Measurements from ENCODE around the gene JAGN1. TPM values are rescaled to one million over a fixed set of nuclear protein-coding genes. Genes with fewer than 3 reads are reported as not detected.
"Not testable (repeated sequence)": the region's sequence is repeated elsewhere in the genome, so short reads cannot be mapped to it uniquely, and the experiment has no call there.

JAGN1 gene
- 10 to 100 TPM; 39.8 to 44.8 TPM for total RNA-seq

DNA sequence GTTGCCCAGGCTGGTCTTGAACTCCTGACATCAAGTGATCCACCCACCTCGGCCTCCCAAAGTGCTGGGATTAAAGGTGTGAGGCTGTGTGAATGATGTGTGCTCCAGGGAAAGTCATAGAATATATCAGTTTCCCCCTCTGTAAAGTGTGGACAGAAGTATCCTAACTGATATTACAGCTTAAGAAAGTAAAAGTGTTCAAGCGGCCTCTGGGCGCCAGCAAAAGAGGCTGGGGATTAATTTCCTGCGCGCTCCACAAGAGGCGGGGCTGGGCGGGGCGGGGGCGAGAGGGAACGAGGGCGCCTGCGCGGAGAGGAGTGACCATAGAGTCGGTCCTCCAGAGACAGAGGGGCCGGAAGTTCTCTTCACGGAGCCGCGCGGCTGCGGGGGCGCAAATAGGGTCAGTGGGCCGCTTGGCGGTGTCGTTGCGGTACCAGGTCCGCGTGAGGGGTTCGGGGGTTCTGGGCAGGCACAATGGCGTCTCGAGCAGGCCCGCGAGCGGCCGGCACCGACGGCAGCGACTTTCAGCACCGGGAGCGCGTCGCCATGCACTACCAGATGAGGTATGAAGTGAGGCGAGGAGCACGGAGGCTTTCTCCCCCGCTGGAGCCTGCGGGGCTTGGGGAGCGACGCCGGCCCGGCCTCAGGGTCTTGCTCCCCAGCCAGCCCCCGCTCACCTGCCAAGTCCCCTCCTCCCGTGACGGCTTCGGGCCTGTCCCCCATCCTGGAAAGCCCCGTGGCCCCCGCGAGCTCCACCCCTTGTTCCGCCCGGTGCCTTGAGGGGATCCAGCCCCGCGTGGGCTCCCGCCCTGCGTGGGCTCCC is at the start of gene JAGN1:
JAGN1 (plus strand) TSS at position 362 of the 823 bp plus-strand sequence; CDS start at position 475, 113 bp downstream.
- H3K4me3 ChIP-seq = peak within 1 kb of the TSS; percentile 82 to 97
- H3K4me1 ChIP-seq = peaks cover 0 to 29% of the 10 kb centered on the region in 2 donors
- H3K27me3 ChIP-seq = no peaks in the 10 kb centered on the region
- H3K36me3 ChIP-seq = peaks cover 13% of the 10 kb centered on the region
- TF ChIP-seq, protein P1, sequence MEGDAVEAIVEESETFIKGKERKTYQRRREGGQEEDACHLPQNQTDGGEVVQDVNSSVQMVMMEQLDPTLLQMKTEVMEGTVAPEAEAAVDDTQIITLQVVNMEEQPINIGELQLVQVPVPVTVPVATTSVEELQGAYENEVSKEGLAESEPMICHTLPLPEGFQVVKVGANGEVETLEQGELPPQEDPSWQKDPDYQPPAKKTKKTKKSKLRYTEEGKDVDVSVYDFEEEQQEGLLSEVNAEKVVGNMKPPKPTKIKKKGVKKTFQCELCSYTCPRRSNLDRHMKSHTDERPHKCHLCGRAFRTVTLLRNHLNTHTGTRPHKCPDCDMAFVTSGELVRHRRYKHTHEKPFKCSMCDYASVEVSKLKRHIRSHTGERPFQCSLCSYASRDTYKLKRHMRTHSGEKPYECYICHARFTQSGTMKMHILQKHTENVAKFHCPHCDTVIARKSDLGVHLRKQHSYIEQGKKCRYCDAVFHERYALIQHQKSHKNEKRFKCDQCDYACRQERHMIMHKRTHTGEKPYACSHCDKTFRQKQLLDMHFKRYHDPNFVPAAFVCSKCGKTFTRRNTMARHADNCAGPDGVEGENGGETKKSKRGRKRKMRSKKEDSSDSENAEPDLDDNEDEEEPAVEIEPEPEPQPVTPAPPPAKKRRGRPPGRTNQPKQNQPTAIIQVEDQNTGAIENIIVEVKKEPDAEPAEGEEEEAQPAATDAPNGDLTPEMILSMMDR (IDR thresholded peaks at IDR 0.05) = peak in 1 of 2 donors; percentile 37
- peak; percentile 91 for DNase-seq (ENCODE audit: low spot score)
- H3K27ac ChIP-seq = peak within 1 kb of the TSS; percentile 94 to 98
- no peaks in the 10 kb centered on the region for H3K9me3 ChIP-seq

- Histone ChIP-seq H3K4me3 (no peak overlapping the region), H3K27me3 (no peaks in the 10 kb centered on the region), H3K36me3 (peaks cover 30% of the 10 kb centered on the region), H3K4me1 (peaks cover 0 to 11% of the 10 kb centered on the region in 2 donors), H3K27ac (no peak overlapping the region), H3K9me3 (no peaks in the 10 kb centered on the region)
- DNase-seq (ENCODE audit: low spot score) = no peak
- TF ChIP-seq, protein P1 (IDR thresholded peaks at IDR 0.05) = no peak
These were observed 49.4 kb upstream of the JAGN1 start for GRCh38 chr3:9841015-9841414.

GRCh38 chr3:9843715-9844438 is 46.5 kb upstream of the JAGN1 start, which contains the start of gene RPUSD3:
Gene RPUSD3 (minus strand): TSS chr3:9844008. CDS start chr3:9843990, 18 bp downstream.
- Histone ChIP-seq H3K4me3 (peak within 1 kb of the TSS; percentile 59 to 68), H3K27ac (peak within 1 kb of the TSS; percentile 79 to 81), H3K36me3 (peaks cover 26% of the 10 kb centered on the region), H3K27me3 (no peaks in the 10 kb centered on the region), H3K4me1 (peaks cover 0 to 11% of the 10 kb centered on the region in 2 donors), H3K9me3 (no peaks in the 10 kb centered on the region)
- peak; percentile 99 for DNase-seq (ENCODE audit: low spot score)
- TF ChIP-seq, protein P1 (IDR thresholded peaks at IDR 0.05) = no peak

- H3K27ac ChIP-seq = no peak overlapping the region
- H3K27me3 ChIP-seq = no peaks in the 10 kb centered on the region
- TF ChIP-seq, protein P1 (IDR thresholded peaks at IDR 0.05) = no peak
- H3K4me3 ChIP-seq = no peak overlapping the region
- H3K9me3 ChIP-seq = no peaks in the 10 kb centered on the region
- peaks cover 0 to 11% of the 10 kb centered on the region in 2 donors for H3K4me1 ChIP-seq
- H3K36me3 ChIP-seq = peaks cover 5% of the 10 kb centered on the region
- no peak for DNase-seq (ENCODE audit: low spot score)
These were observed 44.2 kb upstream of the JAGN1 start for GRCh38 chr3:9846231-9846630.

DNA sequence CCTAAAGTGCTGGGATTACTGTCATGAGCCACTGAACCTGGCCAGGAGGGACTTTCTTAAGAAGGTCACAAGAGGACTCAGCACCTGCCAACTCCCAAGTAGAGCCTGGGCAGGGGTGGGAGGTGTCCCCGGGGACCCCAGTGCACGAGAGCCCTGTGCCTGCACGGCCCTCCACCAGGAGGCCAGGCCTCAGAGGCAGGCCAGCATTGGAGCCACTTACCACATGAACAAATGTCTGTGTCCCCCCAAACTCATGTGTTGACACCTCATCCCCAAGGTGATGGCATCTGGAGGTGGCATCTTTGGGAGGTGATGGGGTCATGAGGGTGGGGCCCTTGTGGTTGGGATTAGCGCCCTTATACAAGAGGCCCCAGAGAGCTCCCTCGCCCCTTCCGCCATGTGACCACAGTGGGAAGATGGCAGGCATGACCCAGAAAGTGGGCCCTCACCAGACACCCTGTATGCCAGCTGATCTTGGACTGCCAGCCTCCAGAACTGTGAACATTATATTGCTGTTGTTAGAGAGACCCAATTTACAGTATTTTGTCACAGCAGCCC is 43.4 kb upstream of the JAGN1 start:
- H3K36me3 ChIP-seq = no peaks in the 10 kb centered on the region

GRCh38 chr3:9847870-9848269 is 42.5 kb upstream of the JAGN1 start:
- H3K36me3 ChIP-seq; H3K4me3 ChIP-seq; DNase-seq (ENCODE audit: low spot score); H3K27ac ChIP-seq; H3K4me1 ChIP-seq; H3K9me3 ChIP-seq; H3K27me3 ChIP-seq: not testable (repeated sequence)

More for the DNA sequence above, 43.4 kb upstream of the JAGN1 start:
- TF ChIP-seq, protein P1 (IDR thresholded peaks at IDR 0.05) = no peak
- Histone ChIP-seq H3K27me3 (no peaks in the 10 kb centered on the region), H3K9me3 (no peaks in the 10 kb centered on the region), H3K4me1 (peaks cover 0 to 11% of the 10 kb centered on the region in 2 donors), H3K4me3 (no peak overlapping the region), H3K27ac (no peak overlapping the region)
- DNase-seq (ENCODE audit: low spot score) = no peak

Data from right atrium auricular region (tissue), 2 donors.